Measurements from ENCODE around the gene NDUFS4.
"Not testable (repeated sequence)": the region's sequence is repeated elsewhere in the genome, so short reads cannot be mapped to it uniquely, and the experiment has no call there.

NDUFS4 gene

DNA sequence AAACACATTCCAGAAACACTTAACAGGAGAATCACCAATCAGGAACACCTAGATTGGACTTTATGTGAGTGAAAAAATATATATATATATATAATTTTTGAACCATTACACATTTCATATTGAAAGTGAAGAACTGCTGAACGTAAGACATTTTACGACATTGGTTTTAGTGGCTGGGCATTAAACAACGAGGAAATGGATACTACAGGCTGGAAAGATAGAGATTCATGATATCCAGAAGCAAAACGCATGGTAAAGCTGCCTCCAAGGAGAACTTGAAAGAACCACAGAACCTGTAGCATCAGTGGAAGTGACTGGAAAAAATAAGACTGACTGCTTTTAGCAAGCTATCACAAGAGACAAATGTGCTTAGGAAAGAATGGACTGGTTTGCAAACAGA is 13.2 kb upstream of the NDUFS4 start:
- H3K36me3 ChIP-seq (replicated peaks; ENCODE audit: low read depth, low read length) = no peaks in the 10 kb centered on the region
- no peak overlapping the region for H3K4me2 ChIP-seq (ENCODE audit: low read length)
- H4K20me1 ChIP-seq (ENCODE audit: insufficient read depth, low read length) = no peaks in the 10 kb centered on the region
- H3K4me3 ChIP-seq (ENCODE audit: low read length) = no peak overlapping the region
- H3K27ac ChIP-seq (ENCODE audit: low read length) = no peak overlapping the region
- H2AFZ ChIP-seq (ENCODE audit: low read depth, low read length) = no peak overlapping the region
- no peaks in the 10 kb centered on the region for H3K9me3 ChIP-seq (ENCODE audit: insufficient read depth, low read length)
- H3K27me3 ChIP-seq (ENCODE audit: low read depth, low read length) = no peaks in the 10 kb centered on the region
- TF ChIP-seq, protein P1, sequence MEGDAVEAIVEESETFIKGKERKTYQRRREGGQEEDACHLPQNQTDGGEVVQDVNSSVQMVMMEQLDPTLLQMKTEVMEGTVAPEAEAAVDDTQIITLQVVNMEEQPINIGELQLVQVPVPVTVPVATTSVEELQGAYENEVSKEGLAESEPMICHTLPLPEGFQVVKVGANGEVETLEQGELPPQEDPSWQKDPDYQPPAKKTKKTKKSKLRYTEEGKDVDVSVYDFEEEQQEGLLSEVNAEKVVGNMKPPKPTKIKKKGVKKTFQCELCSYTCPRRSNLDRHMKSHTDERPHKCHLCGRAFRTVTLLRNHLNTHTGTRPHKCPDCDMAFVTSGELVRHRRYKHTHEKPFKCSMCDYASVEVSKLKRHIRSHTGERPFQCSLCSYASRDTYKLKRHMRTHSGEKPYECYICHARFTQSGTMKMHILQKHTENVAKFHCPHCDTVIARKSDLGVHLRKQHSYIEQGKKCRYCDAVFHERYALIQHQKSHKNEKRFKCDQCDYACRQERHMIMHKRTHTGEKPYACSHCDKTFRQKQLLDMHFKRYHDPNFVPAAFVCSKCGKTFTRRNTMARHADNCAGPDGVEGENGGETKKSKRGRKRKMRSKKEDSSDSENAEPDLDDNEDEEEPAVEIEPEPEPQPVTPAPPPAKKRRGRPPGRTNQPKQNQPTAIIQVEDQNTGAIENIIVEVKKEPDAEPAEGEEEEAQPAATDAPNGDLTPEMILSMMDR (IDR thresholded peaks at IDR 0.05; ENCODE audit: low read depth, low read length) = no peak
- TF ChIP-seq EZH2phosphoT487 (IDR thresholded peaks at IDR 0.05; ENCODE audit: low read depth) = no peak
- H3K4me1 ChIP-seq (ENCODE audit: low read length) = peaks cover 16% of the 10 kb centered on the region
- H3K79me2 ChIP-seq (ENCODE audit: low read length) = no peaks in the 10 kb centered on the region
- no peak overlapping the region for H3K9ac ChIP-seq (ENCODE audit: low read length)

DNA sequence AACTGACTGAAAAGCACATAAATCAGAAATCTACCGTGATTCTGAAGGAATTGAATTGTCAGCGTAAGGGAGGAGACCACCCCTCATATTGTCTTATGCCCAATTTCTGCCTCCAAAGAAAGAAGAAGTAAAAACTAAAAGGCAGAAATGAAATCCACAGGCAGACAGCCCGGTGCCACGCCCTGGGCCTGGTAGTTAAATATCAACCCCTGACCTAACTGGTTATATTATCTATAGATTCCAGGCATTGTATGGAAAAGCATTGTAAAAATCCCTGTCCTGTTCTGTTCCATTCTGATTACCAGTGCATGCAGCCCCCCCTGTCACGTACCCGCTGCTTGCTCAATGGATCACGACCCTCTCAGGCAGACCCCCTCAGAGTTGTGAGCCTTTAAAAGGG is 11.9 kb upstream of the NDUFS4 start:
- Histone ChIP-seq H2AFZ (ENCODE audit: low read depth, low read length) (0 out of 2 replicates have a peak overlapping the region, but pooled peaks have one; percentile 18), H3K4me2 (ENCODE audit: low read length) (peak overlapping the region; percentile 39), H3K4me1 (ENCODE audit: low read length) (peaks cover 16% of the 10 kb centered on the region)
- H3K79me2 ChIP-seq (ENCODE audit: low read length); H3K36me3 ChIP-seq (replicated peaks; ENCODE audit: low read depth, low read length); H3K4me3 ChIP-seq (ENCODE audit: low read length); H4K20me1 ChIP-seq (ENCODE audit: insufficient read depth, low read length); H3K27ac ChIP-seq (ENCODE audit: low read length); H3K9ac ChIP-seq (ENCODE audit: low read length); H3K27me3 ChIP-seq (ENCODE audit: low read depth, low read length); H3K9me3 ChIP-seq (ENCODE audit: insufficient read depth, low read length): not testable (repeated sequence)

DNA sequence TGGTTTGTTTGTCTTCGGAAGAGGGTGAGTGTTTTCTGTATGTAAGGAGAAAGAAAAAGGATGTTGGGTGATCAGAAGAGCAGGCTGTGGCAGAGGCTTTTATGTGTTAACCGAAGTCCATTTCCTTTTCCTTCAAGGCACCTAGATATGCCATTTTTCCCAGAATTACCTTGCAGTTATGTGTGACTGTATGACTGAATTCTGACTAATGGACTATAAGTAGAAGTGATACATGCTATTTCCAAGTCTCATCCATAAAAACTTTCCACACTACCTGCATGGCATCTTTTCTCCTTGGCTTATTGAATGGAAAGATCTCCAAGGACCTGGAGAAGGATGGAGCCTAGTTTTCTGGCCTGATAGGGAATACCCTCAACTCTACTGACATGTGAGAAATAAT is 10.6 kb upstream of the NDUFS4 start:
- Histone ChIP-seq H3K4me1 (ENCODE audit: low read length) (peaks cover 16% of the 10 kb centered on the region), H3K36me3 (replicated peaks; ENCODE audit: low read depth, low read length) (no peaks in the 10 kb centered on the region), H3K9ac (ENCODE audit: low read length) (no peak overlapping the region), H3K9me3 (ENCODE audit: insufficient read depth, low read length) (no peaks in the 10 kb centered on the region), H3K27me3 (ENCODE audit: low read depth, low read length) (no peaks in the 10 kb centered on the region), H3K4me2 (ENCODE audit: low read length) (no peak overlapping the region), H2AFZ (ENCODE audit: low read depth, low read length) (no peak overlapping the region), H3K27ac (ENCODE audit: low read length) (no peak overlapping the region), H3K79me2 (ENCODE audit: low read length) (no peaks in the 10 kb centered on the region), H4K20me1 (ENCODE audit: insufficient read depth, low read length) (no peaks in the 10 kb centered on the region), H3K4me3 (ENCODE audit: low read length) (no peak overlapping the region)
- TF ChIP-seq, protein P1 (IDR thresholded peaks at IDR 0.05; ENCODE audit: low read depth, low read length) = no peak
- no peak for TF ChIP-seq EZH2phosphoT487 (IDR thresholded peaks at IDR 0.05; ENCODE audit: low read depth)

GRCh38 chr5:53552561-53552960 is 7.9 kb upstream of the NDUFS4 start:
- Histone ChIP-seq H2AFZ (ENCODE audit: low read depth, low read length) (no peak overlapping the region), H3K27me3 (ENCODE audit: low read depth, low read length) (no peaks in the 10 kb centered on the region), H3K4me3 (ENCODE audit: low read length) (no peak overlapping the region), H4K20me1 (ENCODE audit: insufficient read depth, low read length) (no peaks in the 10 kb centered on the region), H3K4me2 (ENCODE audit: low read length) (no peak overlapping the region), H3K9ac (ENCODE audit: low read length) (no peak overlapping the region), H3K27ac (ENCODE audit: low read length) (no peak overlapping the region), H3K9me3 (ENCODE audit: insufficient read depth, low read length) (no peaks in the 10 kb centered on the region), H3K79me2 (ENCODE audit: low read length) (no peaks in the 10 kb centered on the region), H3K36me3 (replicated peaks; ENCODE audit: low read depth, low read length) (no peaks in the 10 kb centered on the region), H3K4me1 (ENCODE audit: low read length) (peaks cover 24% of the 10 kb centered on the region)
- TF ChIP-seq, protein P1 (IDR thresholded peaks at IDR 0.05; ENCODE audit: low read depth, low read length) = no peak

DNA sequence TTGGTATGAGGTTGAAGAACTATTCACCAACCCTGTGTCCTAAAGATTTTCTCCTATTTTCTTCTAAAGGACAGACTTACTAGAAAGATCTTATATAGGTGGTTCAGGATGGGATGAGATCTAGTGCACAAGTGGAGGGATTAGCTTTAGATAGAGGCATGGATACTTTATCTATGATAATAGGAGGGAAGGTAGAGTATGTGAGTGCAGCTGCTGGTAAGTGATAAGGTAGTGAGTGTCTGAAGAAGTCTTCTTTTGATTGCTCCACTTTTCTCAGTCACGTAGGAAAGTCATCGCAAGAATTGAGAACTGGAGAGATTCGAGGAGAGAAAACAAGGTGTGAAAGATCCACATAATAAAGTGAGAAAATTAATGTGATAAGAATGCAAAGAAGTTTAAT is 6.0 kb upstream of the NDUFS4 start:
- Histone ChIP-seq H3K27me3 (ENCODE audit: low read depth, low read length) (no peaks in the 10 kb centered on the region), H3K36me3 (replicated peaks; ENCODE audit: low read depth, low read length) (peaks cover 3% of the 10 kb centered on the region), H3K27ac (ENCODE audit: low read length) (no peak overlapping the region)

More for the DNA sequence above, 6.0 kb upstream of the NDUFS4 start:
- no peak overlapping the region for H2AFZ ChIP-seq (ENCODE audit: low read depth, low read length)
- no peaks in the 10 kb centered on the region for H3K79me2 ChIP-seq (ENCODE audit: low read length)
- no peak for TF ChIP-seq EZH2phosphoT487 (IDR thresholded peaks at IDR 0.05; ENCODE audit: low read depth)
- TF ChIP-seq, protein P1 (IDR thresholded peaks at IDR 0.05; ENCODE audit: low read depth, low read length) = no peak
- H4K20me1 ChIP-seq (ENCODE audit: insufficient read depth, low read length) = no peaks in the 10 kb centered on the region
- H3K4me1 ChIP-seq (ENCODE audit: low read length) = peaks cover 11% of the 10 kb centered on the region
- no peak overlapping the region for H3K4me3 ChIP-seq (ENCODE audit: low read length)
- H3K4me2 ChIP-seq (ENCODE audit: low read length) = no peak overlapping the region
- H3K9me3 ChIP-seq (ENCODE audit: insufficient read depth, low read length) = peaks cover 3% of the 10 kb centered on the region; the same call in 1 of the 2 replicates
- H3K9ac ChIP-seq (ENCODE audit: low read length) = no peak overlapping the region

Data from OCI-LY3 (cell line).